HG03442 (cell line): Measurements from ENCODE around the gene LRRC4B.
"Not testable (repeated sequence)": the region's sequence is repeated elsewhere in the genome, so short reads cannot be mapped to it uniquely, and the experiment has no call there.

Experiments
- ATAC-seq: cut with Tn5 transposase; IDR thresholded peaks from one replicate; pipeline ENCODE4 v1.9.1; 2021; ENCODE audit warnings: mild to moderate bottlenecking, moderate library complexity; ENCODE audit not compliant: unreplicated experiment

LRRC4B gene

GRCh38 chr19:50531171-50531612 lies 37.0 kb downstream of the LRRC4B start:
- ATAC-seq = no peak

DNA sequence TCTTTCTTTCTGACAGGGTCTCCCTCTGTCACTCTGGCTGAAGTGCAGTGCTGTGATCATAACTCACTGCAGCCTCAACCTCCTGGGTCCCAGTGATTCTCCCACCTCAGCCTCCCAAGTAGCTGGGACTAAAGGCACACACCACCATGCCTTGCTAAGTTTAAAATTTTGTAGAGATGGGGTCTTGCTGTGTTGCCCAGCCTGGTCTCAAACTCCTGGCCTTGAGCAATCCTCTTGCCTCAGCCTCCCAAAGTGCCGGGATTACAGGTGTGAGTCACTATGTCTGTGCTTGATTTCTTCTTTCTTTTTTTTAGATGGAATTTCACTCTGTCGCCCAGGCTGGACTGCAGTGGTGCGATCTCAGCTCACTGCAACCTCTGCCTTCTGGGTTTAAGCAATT lies 40.2 kb downstream of the LRRC4B start:
- ATAC-seq = not testable (repeated sequence)

- ATAC-seq = no peak
Measured at GRCh38 chr19:50522881-50523280, 45.4 kb downstream of the LRRC4B start.

- ATAC-seq = no peak
Measured at GRCh38 chr19:50520822-50521465, 47.3 kb downstream of the LRRC4B start.

DNA sequence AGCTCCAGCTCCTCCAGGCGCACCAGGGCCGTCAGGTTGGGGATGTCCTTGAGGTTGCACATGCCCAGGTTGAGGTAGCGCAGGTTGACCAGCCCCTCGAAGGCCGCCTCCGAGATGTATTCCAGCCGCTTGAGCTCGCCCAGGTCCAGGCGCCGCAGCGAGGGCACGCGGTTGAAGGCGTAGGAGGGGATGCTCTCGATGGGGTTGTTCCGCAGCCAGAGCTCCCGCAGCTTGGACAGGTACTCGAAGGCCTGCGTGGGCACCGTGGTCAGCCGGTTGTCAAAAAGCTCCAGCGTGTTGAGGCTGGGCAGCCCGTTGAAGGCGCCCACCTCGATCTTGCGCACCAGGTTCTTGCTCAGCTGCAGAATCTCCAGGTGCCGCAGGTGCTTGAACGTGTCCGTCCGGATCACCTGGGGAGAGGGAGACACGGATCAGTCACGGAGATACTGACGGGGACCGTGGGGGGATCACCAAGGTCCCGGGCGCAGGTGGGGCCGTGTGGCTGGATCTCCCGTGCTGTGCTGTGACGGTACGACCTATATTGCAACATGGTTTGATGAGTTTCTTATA lies 49.1 kb downstream of the LRRC4B start:
- no peak for ATAC-seq

GRCh38 chr19:50518091-50519005 lies 49.9 kb downstream of the LRRC4B start:
- no peak for ATAC-seq

- no peak for ATAC-seq
Measured at GRCh38 chr19:50517704-50518075, 50.5 kb downstream of the LRRC4B start.

GRCh38 chr19:50516964-50517703 lies 51.1 kb downstream of the LRRC4B start:
- ATAC-seq = no peak

DNA sequence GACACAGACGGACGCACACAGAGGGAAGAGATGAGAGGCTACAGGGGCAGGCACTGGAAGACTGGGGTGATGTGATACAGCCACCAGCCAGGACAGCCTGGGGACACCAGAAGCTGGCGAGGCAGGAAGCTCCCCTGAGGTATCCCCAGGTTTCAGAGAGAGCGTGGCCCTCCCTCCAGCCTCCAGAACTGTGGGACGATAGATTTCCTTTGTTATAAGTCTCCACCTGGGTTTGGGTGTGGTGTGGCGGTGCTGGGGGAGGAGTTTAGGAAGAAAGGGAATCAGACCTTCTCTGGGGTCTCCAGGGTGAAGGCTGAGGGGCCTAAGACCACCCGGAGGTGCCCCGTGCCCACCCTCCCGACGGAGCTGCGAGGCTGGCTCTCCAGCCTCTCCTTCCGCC lies 51.8 kb downstream of the LRRC4B start:
- ATAC-seq = no peak

DNA sequence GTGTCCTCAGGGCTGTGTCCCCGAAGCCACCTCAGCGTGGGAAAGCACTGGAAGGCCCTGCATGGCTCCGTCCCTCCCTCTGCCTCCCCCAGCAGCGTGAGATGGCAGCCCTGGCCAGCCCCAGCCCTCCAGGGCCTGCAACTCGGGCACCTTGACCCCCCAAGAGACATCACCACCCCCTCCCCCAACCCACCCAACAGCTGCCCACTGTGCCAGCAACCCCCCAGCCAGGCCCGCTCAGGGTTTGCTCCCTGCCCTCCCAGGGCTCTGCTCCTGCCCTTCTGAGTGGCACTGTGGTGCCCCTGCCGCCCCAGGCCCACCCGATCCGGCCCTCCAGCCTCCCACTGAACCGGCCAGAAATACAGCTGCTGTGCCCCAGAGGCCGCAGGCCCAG lies 53.1 kb downstream of the LRRC4B start:
- no peak for ATAC-seq

GRCh38 chr19:50514346-50515167 lies 53.7 kb downstream of the LRRC4B start:
- no peak for ATAC-seq

GRCh38 chr19:50513746-50514345 lies 54.4 kb downstream of the LRRC4B start, which contains the start of gene ASPDH:
Gene ASPDH (minus strand): TSS chr19:50513913. CDS start chr19:50513823, 90 bp downstream.
- no peak for ATAC-seq

GRCh38 chr19:50512999-50513745 lies 55.1 kb downstream of the LRRC4B start:
- no peak for ATAC-seq

GRCh38 chr19:50512112-50512998 lies 55.9 kb downstream of the LRRC4B start:
- ATAC-seq = no peak

DNA sequence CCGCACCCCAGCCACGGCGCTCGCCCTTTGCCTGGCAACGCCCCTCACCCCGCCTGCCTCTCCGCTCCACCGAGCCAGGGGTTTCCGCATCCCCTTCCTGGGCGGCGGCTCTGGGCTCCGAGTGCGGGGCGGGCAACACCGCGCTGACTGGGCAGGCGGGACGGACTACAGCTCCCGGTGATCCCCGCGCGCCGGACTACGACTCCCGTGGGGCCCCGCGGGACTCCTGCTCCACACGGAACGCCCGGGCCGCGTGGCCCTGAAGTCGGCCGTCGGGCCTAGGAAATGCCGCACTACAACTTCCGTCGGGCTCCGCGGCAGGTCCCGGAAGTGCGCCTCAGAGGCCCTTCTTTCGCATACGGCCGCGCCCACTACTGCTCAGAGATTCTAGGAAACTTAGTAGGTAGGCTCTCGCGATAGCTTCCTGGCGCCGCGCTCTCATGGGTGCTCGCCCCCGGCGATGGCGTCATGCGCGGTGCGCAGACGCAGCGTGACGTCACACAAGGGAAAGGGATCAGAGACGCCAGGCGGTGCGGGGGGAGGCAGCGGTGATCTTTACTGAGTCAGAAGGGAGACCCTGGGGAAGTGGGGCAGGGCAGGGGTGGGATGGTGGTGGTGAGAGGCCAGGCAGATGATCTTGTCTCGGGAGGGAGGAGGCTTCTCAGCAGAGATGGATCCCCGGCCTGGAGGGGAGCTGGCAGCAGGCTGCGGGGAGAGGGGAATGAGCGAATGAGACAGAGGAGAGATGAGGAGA lies 57.0 kb downstream of the LRRC4B start, which contains the start of gene JOSD2:
JOSD2 (minus strand) TSS at position 123 of the 754 bp plus-strand sequence. CDS start 760 bp downstream, outside the sequence.
- peak; percentile 88 for ATAC-seq

DNA sequence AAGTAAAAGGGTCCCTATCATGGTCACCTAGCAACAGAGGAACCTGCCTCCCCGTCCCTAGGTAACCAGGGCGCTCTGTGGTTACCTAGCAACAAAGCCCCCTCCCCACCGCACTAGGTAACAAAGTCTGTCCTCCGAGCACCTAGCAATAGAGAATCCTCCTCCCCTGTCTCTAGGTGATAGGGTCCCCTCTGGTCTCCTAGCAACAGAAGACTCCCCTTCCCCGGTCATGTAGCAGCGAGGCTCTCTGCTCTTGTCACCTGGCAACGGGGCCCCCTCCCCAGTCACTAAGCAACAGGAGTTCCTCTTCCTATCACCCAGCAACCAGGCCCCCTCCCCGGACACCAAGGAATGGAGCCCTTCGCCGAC lies 57.6 kb downstream of the LRRC4B start:
- no peak for ATAC-seq

DNA sequence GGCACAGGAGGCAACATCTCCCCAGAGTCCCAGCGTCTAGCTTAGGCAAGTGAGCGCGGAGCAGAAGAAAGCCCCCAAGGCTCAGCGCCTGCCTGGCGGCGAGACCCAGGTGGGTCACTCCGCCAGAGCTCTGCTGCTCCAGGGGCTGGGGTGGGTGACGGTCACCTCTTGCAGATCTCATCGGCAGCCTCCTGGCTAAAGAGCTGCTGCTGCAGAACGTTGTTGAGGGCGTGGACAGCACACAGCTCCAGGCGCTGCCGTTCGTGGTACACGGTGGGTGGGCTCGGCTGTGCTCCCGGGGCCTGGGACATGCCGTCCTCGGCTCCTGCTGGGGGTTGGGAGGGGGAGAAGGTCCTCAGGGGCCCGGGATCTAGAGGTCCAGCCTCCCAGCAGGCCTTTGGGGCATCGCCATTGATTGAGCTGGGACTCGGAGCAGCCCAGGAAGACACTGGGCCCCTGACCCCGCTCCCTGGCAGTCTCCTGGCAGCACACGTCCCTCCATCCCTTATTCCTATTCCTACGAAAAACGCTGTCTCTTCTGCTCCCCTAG lies 58.0 kb downstream of the LRRC4B start:
- no peak for ATAC-seq
